Measurements from ENCODE around the gene PRKG1. TPM values are rescaled to one million over a fixed set of nuclear protein-coding genes. Genes with fewer than 3 reads are reported as not detected.

PRKG1 gene
- total and polyA plus RNA-seq, 2 experiments from 2014 or later = 18.2 to 21.1 TPM

DNA sequence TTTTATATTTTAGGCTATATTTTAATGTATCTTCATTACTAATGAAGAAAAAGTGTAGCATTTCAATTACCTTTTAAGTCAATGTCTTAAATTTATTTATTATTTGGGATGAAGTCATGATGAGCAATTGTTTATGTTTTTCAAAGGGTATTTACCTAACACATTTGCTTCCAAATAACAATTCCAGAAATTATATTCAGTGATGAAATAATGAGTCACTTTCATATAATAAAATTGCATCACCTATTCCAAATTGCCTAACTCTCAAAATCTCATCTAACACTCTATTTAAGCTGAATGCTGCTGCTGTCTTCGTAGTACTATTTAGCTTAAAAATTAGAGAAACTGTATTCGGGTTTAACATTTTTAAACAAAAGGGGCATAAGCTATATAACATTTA is 97.7 kb downstream of the PRKG1 start:
- ATAC-seq = no peak

DNA sequence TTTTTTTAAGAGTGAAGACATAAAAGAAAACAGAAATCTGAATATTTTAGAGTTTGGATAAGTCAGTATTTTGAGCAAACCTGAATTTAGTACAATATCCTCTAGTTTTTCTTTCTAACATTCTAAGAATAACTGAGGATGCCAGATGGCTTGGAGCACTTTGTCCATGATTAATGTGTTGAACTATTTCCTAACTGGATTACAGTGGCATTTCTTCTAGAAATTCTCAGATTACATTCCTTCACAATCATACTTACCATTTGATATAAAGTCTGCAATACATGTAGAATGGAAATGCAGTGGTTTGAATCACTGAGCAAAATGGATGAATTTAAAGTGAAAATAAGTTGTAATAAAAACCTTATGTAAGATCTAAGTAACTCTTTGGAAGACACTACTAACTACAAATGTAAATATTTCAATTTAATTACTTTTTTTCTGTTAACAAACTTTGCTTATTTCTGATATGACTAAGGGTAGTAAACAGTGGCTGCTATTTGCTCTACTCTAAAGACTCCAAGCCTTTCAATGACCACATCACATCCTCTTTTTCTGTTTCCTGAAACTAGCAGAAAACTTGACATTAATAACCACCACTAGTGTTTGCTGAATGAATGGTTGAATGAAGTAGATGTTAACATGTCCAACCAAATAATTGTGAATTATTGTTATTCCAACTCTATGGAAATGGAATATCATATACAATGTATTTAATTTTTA is 102.8 kb downstream of the PRKG1 start:
- no peaks in the 10 kb centered on the region for H3K9me3 Mint-ChIP-seq
- no peak overlapping the region for H3K4me3 Mint-ChIP-seq
- no peaks in the 10 kb centered on the region; the same call in 2 of the 3 replicates for H3K4me1 Mint-ChIP-seq
- Histone ChIP-seq H3K27me3 (ENCODE audit: insufficient read depth) (no peaks in the 10 kb centered on the region), H3K27ac (ENCODE audit: low read depth) (no peak overlapping the region), H3K4me3 (no peak overlapping the region), H3K9me2 (ENCODE audit: insufficient read depth) (no peaks in the 10 kb centered on the region), H4K20me1 (replicated peaks; ENCODE audit: insufficient read depth) (no peaks in the 10 kb centered on the region), H3F3A (replicated peaks; ENCODE audit: low read depth) (no peaks in the 10 kb centered on the region), H3K79me2 (replicated peaks; ENCODE audit: insufficient read depth) (no peaks in the 10 kb centered on the region), H3K4me2 (no peak overlapping the region), H2AFZ (no peak overlapping the region), H3K4me1 (ENCODE audit: insufficient read depth) (no peaks in the 10 kb centered on the region), H3K36me3 (ENCODE audit: insufficient read depth) (no peaks in the 10 kb centered on the region)
- no peak overlapping the region for H3K27ac Mint-ChIP-seq
- H3K36me3 Mint-ChIP-seq (ENCODE audit: low read depth) = no peaks in the 10 kb centered on the region
- no peak for DNase-seq (ENCODE audit: low spot score)
- no peak for ATAC-seq
- H3K27me3 Mint-ChIP-seq (ENCODE audit: insufficient read depth, low read depth, poor library complexity) = no peaks in the 10 kb centered on the region
- no peak for TF ChIP-seq CREB1 (CRISPR knock-in tag; IDR thresholded peaks at IDR 0.05; ENCODE audit: low read depth)
- no peak for TF ChIP-seq STAT1 (IDR thresholded peaks at IDR 0.05; ENCODE audit: unreplicated experiment)
- TF ChIP-seq, protein P1, sequence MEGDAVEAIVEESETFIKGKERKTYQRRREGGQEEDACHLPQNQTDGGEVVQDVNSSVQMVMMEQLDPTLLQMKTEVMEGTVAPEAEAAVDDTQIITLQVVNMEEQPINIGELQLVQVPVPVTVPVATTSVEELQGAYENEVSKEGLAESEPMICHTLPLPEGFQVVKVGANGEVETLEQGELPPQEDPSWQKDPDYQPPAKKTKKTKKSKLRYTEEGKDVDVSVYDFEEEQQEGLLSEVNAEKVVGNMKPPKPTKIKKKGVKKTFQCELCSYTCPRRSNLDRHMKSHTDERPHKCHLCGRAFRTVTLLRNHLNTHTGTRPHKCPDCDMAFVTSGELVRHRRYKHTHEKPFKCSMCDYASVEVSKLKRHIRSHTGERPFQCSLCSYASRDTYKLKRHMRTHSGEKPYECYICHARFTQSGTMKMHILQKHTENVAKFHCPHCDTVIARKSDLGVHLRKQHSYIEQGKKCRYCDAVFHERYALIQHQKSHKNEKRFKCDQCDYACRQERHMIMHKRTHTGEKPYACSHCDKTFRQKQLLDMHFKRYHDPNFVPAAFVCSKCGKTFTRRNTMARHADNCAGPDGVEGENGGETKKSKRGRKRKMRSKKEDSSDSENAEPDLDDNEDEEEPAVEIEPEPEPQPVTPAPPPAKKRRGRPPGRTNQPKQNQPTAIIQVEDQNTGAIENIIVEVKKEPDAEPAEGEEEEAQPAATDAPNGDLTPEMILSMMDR (conservative IDR thresholded peaks at IDR 0.05; ENCODE audit: low read depth in 2 of 2) = no peak
- TF ChIP-seq POLR2AphosphoS5 (IDR thresholded peaks at IDR 0.05; ENCODE audit: low read depth) = no peak
- TF ChIP-seq ZNF114 (CRISPR knock-in tag; IDR thresholded peaks at IDR 0.05) = no peak
- TF ChIP-seq, protein P2, sequence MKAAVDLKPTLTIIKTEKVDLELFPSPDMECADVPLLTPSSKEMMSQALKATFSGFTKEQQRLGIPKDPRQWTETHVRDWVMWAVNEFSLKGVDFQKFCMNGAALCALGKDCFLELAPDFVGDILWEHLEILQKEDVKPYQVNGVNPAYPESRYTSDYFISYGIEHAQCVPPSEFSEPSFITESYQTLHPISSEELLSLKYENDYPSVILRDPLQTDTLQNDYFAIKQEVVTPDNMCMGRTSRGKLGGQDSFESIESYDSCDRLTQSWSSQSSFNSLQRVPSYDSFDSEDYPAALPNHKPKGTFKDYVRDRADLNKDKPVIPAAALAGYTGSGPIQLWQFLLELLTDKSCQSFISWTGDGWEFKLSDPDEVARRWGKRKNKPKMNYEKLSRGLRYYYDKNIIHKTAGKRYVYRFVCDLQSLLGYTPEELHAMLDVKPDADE (IDR thresholded peaks at IDR 0.05) = no peak

More for the DNA sequence above, 97.7 kb downstream of the PRKG1 start:
- peaks cover 21% of the 10 kb centered on the region for H3K4me1 ChIP-seq (ENCODE audit: insufficient read depth)
- no peaks in the 10 kb centered on the region for H3K36me3 ChIP-seq (ENCODE audit: insufficient read depth)
- Mint-ChIP-seq H3K9me3 (no peaks in the 10 kb centered on the region), H3K4me3 (no peak overlapping the region), H3K36me3 (ENCODE audit: low read depth) (no peaks in the 10 kb centered on the region), H3K4me1 (peaks cover 17% of the 10 kb centered on the region; the same call in 2 of the 3 replicates), H3K27me3 (ENCODE audit: insufficient read depth, low read depth, poor library complexity) (no peaks in the 10 kb centered on the region), H3K27ac (no peak overlapping the region)
- no peaks in the 10 kb centered on the region for H3F3A ChIP-seq (replicated peaks; ENCODE audit: low read depth)
- H3K4me2 ChIP-seq = no peak overlapping the region
- no peak overlapping the region for H3K27ac ChIP-seq (ENCODE audit: low read depth)
- H3K9me2 ChIP-seq (ENCODE audit: insufficient read depth) = no peaks in the 10 kb centered on the region
- no peaks in the 10 kb centered on the region for H3K27me3 ChIP-seq (ENCODE audit: insufficient read depth)
- H2AFZ ChIP-seq = no peak overlapping the region
- no peak overlapping the region for H3K4me3 ChIP-seq
- no peaks in the 10 kb centered on the region for H4K20me1 ChIP-seq (replicated peaks; ENCODE audit: insufficient read depth)
- DNase-seq (ENCODE audit: low spot score) = no peak
- TF ChIP-seq, protein P1 (conservative IDR thresholded peaks at IDR 0.05; ENCODE audit: low read depth in 2 of 2) = no peak
- TF ChIP-seq CREB1 (CRISPR knock-in tag; IDR thresholded peaks at IDR 0.05; ENCODE audit: low read depth) (no peak), ZNF114 (CRISPR knock-in tag; IDR thresholded peaks at IDR 0.05) (no peak), EZH2phosphoT487 (IDR thresholded peaks at IDR 0.05; ENCODE audit: unreplicated experiment) (no peak), STAT1 (IDR thresholded peaks at IDR 0.05; ENCODE audit: unreplicated experiment) (no peak), EZH2 (IDR thresholded peaks at IDR 0.05; ENCODE audit: low read depth, unreplicated experiment) (no peak)
- TF ChIP-seq, protein P2 (IDR thresholded peaks at IDR 0.05) = no peak
- H3K79me2 ChIP-seq (replicated peaks; ENCODE audit: insufficient read depth) = no peaks in the 10 kb centered on the region

All from GM23338 (cell line).